Neural progenitor cell (in vitro differentiated cells): Measurements from ENCODE around the gene CATSPERZ. TPM values are rescaled to one million over a fixed set of nuclear protein-coding genes. Genes with fewer than 3 reads are reported as not detected.

ENCODE experiments used
- DNase-seq: peaks from one replicate; pipeline ENCODE4 v3.0.0-alpha.2; 2016; ENCODE audit warnings: low spot score
- H2AFZ ChIP-seq: fragments of 200-600 bp; sonication (generic); replicated peaks from 2 replicates; pipeline ENCODE4 v1.6.1; 2016; ENCODE audit warnings: antibody characterized with exemption
- H3F3A ChIP-seq: fragments of 200-600 bp; sonication (generic); 2 replicates; pipeline ENCODE4 v1.6.1; 2016; ENCODE audit warnings: antibody characterized with exemption, low read depth
- H3K27ac ChIP-seq: fragments of 200-600 bp; sonication (generic); 2 replicates; pipeline ENCODE4 v1.5.1; 2016; ENCODE audit warnings: mild to moderate bottlenecking
- H3K27me3 ChIP-seq: fragments of 200-600 bp; sonication (generic); 2 replicates; pipeline ENCODE4 v1.6.1; 2016; ENCODE audit warnings: mild to moderate bottlenecking, moderate library complexity
- H3K36me3 ChIP-seq: fragments of 200-600 bp; sonication (generic); 2 replicates; pipeline ENCODE4 v1.5.1; 2016
- H3K4me1 ChIP-seq: fragments of 200-600 bp; sonication (generic); 2 replicates; pipeline ENCODE4 v1.6.1; 2016; ENCODE audit warnings: mixed run types
- H3K4me2 ChIP-seq: fragments of 200-600 bp; sonication (generic); 2 replicates; pipeline ENCODE4 v1.6.1; 2016
- H3K4me3 ChIP-seq: fragments of 200-600 bp; sonication (generic); 2 replicates; pipeline ENCODE4 v1.5.1; 2016
- H3K79me2 ChIP-seq: fragments of 200-600 bp; sonication (generic); 2 replicates; pipeline ENCODE4 v1.6.1; 2016; ENCODE audit warnings: low read depth
- H3K9ac ChIP-seq: fragments of 200-600 bp; sonication (generic); 2 replicates; pipeline ENCODE4 v1.6.1; 2016
- H3K9me3 ChIP-seq: fragments of 200-600 bp; sonication (generic); 2 replicates; pipeline ENCODE4 v1.5.1; 2016; ENCODE audit warnings: low read depth
- H4K20me1 ChIP-seq: fragments of 200-600 bp; sonication (generic); 2 replicates; pipeline ENCODE4 v1.6.1; 2016; ENCODE audit warnings: low read depth
- H3K27ac Mint-ChIP-seq: 3 replicates; pipeline ENCODE4 v1.8.0; 2021; ENCODE audit warnings: mixed read lengths
- H3K27me3 Mint-ChIP-seq: 2 replicates; pipeline ENCODE4 v1.8.0; 2022; ENCODE audit warnings: low read depth, mild to moderate bottlenecking, inconsistent platforms, moderate library complexity, mixed read lengths; ENCODE audit not compliant: insufficient read depth
- H3K36me3 Mint-ChIP-seq: 3 replicates; pipeline ENCODE4 v1.8.0; 2021; ENCODE audit warnings: mixed read lengths
- H3K4me1 Mint-ChIP-seq: 3 replicates; pipeline ENCODE4 v1.8.0; 2021; ENCODE audit warnings: mixed read lengths
- H3K4me3 Mint-ChIP-seq: 3 replicates; pipeline ENCODE4 v1.8.0; 2021; ENCODE audit warnings: mild to moderate bottlenecking, moderate library complexity, mixed read lengths
- H3K9me3 Mint-ChIP-seq: 3 replicates; pipeline ENCODE4 v1.8.0; 2020; ENCODE audit warnings: mixed read lengths
- EZH2 ChIP-seq: fragments of 200-600 bp; sonication (generic); IDR thresholded peaks from 2 replicates; pipeline ENCODE4 v1.6.1; 2017; ENCODE audit warnings: antibody characterized with exemption, mild to moderate bottlenecking, moderate library complexity
- EZH2phosphoT487 ChIP-seq: fragments of 200-600 bp; sonication (generic); IDR thresholded peaks from 2 replicates; pipeline ENCODE4 v1.6.1; 2017; ENCODE audit warnings: antibody characterized with exemption
- total RNA-seq: library from RNA; depleted of rRNA; stranded (reverse); fragments of >200 nt; gene quantifications from 2 replicates; pipeline ENCODE4 v1.2.3, GENCODE V29; 2015; ENCODE audit warnings: low replicate concordance
- TF ChIP-seq, protein P1 (sequence below): fragments of 200-600 bp; sonication (generic); IDR thresholded peaks from 2 replicates; pipeline ENCODE4 v1.5.1; 2017; ENCODE audit warnings: antibody characterized with exemption, mild to moderate bottlenecking

The CATSPERZ gene
- total RNA-seq, 1 donor from 2014 or later = not detected

DNA sequence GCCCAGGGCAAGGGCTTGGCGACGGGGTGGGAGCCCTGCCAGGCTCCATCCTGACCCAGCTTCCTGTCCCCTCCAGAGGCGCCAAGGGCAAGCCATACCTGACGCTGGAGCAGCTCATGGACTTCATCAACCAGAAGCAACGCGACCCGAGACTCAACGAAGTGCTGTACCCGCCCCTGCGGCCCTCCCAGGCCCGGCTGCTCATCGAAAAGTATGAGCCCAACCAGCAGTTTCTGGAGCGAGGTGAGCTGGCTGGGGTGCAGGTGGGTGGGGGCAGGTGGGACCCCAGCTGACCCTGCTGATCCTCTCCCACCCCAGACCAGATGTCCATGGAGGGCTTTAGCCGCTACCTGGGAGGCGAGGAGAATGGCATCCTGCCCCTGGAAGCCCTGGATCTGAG lies 43.9 kb upstream of the CATSPERZ start:
- H3K4me1 Mint-ChIP-seq = peaks cover 14% of the 10 kb centered on the region
- Histone ChIP-seq H3F3A (peaks cover 9% of the 10 kb centered on the region), H3K27me3 (no peaks in the 10 kb centered on the region), H3K4me1 (peaks cover 7% of the 10 kb centered on the region), H3K27ac (no peak overlapping the region), H3K4me3 (no peak overlapping the region), H4K20me1 (peaks cover 25% of the 10 kb centered on the region), H3K9me3 (no peaks in the 10 kb centered on the region), H3K79me2 (peaks cover 11% of the 10 kb centered on the region), H3K9ac (no peak overlapping the region), H3K36me3 (no peaks in the 10 kb centered on the region), H2AFZ (no peak overlapping the region), H3K4me2 (no peak overlapping the region)
- no peak overlapping the region for H3K4me3 Mint-ChIP-seq
- no peak for TF ChIP-seq EZH2phosphoT487
- TF ChIP-seq, protein P1, sequence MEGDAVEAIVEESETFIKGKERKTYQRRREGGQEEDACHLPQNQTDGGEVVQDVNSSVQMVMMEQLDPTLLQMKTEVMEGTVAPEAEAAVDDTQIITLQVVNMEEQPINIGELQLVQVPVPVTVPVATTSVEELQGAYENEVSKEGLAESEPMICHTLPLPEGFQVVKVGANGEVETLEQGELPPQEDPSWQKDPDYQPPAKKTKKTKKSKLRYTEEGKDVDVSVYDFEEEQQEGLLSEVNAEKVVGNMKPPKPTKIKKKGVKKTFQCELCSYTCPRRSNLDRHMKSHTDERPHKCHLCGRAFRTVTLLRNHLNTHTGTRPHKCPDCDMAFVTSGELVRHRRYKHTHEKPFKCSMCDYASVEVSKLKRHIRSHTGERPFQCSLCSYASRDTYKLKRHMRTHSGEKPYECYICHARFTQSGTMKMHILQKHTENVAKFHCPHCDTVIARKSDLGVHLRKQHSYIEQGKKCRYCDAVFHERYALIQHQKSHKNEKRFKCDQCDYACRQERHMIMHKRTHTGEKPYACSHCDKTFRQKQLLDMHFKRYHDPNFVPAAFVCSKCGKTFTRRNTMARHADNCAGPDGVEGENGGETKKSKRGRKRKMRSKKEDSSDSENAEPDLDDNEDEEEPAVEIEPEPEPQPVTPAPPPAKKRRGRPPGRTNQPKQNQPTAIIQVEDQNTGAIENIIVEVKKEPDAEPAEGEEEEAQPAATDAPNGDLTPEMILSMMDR = no peak
- TF ChIP-seq EZH2 = no peak
- H3K27ac Mint-ChIP-seq = no peak overlapping the region
- H3K27me3 Mint-ChIP-seq = peaks cover 13% of the 10 kb centered on the region
- peaks cover 17% of the 10 kb centered on the region for H3K36me3 Mint-ChIP-seq
- H3K9me3 Mint-ChIP-seq = no peaks in the 10 kb centered on the region
- no peak for DNase-seq

DNA sequence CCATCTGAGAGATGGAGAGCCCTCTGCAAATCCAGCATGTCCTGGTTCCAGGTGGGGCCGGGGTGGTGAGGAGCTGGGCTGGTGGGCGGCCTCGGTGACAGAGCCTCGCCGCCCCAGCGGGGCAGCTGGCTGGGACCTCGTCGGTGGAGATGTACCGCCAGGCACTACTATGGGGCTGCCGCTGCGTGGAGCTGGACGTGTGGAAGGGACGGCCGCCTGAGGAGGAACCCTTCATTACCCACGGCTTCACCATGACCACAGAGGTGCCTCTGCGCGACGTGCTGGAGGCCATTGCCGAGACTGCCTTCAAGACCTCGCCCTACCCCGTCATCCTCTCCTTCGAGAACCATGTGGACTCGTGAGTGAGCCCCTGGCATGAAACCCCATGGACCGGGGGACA lies 41.8 kb upstream of the CATSPERZ start:
- no peaks in the 10 kb centered on the region for H3K36me3 ChIP-seq
- no peak overlapping the region for H3K27ac ChIP-seq
- TF ChIP-seq EZH2phosphoT487 (no peak), EZH2 (no peak)
- TF ChIP-seq, protein P1 = no peak
- Mint-ChIP-seq H3K9me3 (no peaks in the 10 kb centered on the region), H3K27me3 (peaks cover 10% of the 10 kb centered on the region), H3K27ac (no peak overlapping the region), H3K4me3 (no peak overlapping the region), H3K4me1 (peaks cover 9% of the 10 kb centered on the region), H3K36me3 (peaks cover 22% of the 10 kb centered on the region)
- H4K20me1 ChIP-seq = peaks cover 11% of the 10 kb centered on the region
- H3K4me3 ChIP-seq = no peak overlapping the region
- peaks cover 2% of the 10 kb centered on the region for H3F3A ChIP-seq
- DNase-seq = no peak
- no peaks in the 10 kb centered on the region for H3K27me3 ChIP-seq
- no peaks in the 10 kb centered on the region for H3K4me1 ChIP-seq
- H2AFZ ChIP-seq = no peak overlapping the region
- H3K79me2 ChIP-seq = no peaks in the 10 kb centered on the region
- no peaks in the 10 kb centered on the region for H3K9me3 ChIP-seq
- no peak overlapping the region for H3K9ac ChIP-seq
- H3K4me2 ChIP-seq = no peak overlapping the region

DNA sequence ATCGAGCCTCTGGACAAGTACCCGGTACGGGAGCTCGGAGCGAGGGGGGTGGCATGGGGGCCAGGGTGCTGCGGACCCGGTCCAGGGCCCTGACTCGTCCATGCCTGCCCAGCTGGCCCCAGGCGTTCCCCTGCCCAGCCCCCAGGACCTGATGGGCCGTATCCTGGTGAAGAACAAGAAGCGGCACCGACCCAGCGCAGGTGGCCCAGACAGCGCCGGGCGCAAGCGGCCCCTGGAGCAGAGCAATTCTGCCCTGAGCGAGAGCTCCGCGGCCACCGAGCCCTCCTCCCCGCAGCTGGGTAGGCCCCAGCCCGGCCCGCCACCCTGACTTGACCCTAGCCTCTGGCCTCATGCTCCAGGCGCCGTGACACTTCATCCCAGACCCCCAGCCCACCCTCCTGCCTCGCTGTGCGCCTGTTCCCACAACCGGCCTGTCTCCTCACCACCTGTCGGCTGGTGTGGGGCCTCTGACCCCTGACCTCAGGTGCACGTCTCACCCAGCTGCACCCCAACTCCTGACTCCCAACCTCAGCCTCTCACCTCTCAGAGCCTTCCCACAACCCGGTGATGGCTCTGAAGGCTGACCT lies 41.1 kb upstream of the CATSPERZ start:
- Histone ChIP-seq H2AFZ (no peak overlapping the region), H3K4me3 (no peak overlapping the region), H3K4me2 (no peak overlapping the region), H3K79me2 (no peaks in the 10 kb centered on the region), H3K4me1 (no peaks in the 10 kb centered on the region), H4K20me1 (peaks cover 4% of the 10 kb centered on the region), H3K36me3 (no peaks in the 10 kb centered on the region), H3K27me3 (no peaks in the 10 kb centered on the region), H3K9ac (no peak overlapping the region), H3K27ac (no peak overlapping the region), H3K9me3 (no peaks in the 10 kb centered on the region), H3F3A (no peaks in the 10 kb centered on the region)
- no peak overlapping the region for H3K27ac Mint-ChIP-seq
- H3K9me3 Mint-ChIP-seq = no peaks in the 10 kb centered on the region
- peak overlapping the region; percentile 51 for H3K4me3 Mint-ChIP-seq
- H3K36me3 Mint-ChIP-seq = peaks cover 20% of the 10 kb centered on the region
- H3K4me1 Mint-ChIP-seq = peaks cover 3% of the 10 kb centered on the region
- H3K27me3 Mint-ChIP-seq = peaks cover 10% of the 10 kb centered on the region
- TF ChIP-seq EZH2 = no peak
- TF ChIP-seq, protein P1 = no peak
- TF ChIP-seq EZH2phosphoT487 = no peak
- no peak for DNase-seq
